Liver (tissue), 9 donors: ENCODE data around the gene TNS3. TPM values are rescaled to one million over a fixed set of nuclear protein-coding genes. Genes with fewer than 3 reads are reported as not detected.

Experiments
- DNase-seq: peaks from one replicate; pipeline ENCODE4 v3.0.0-alpha.2; 2017; ENCODE audit warnings: low spot score
- H3K27ac ChIP-seq, 2 donors: one replicate each; pipeline ENCODE4 v1.7.0; 2013; ENCODE audit warnings: inconsistent platforms in 2 of 2, low read length in 2 of 2, control low read depth in 1 of 2, low read depth in 1 of 2, mild to moderate bottlenecking in 1 of 2
- H3K27me3 ChIP-seq, 4 donors: one replicate each; pipeline versions ENCODE4 v1.6.1 to v1.7.0; 2013; ENCODE audit warnings: low read length in 3 of 4, inconsistent platforms in 1 of 4, mild to moderate bottlenecking in 1 of 4, moderate library complexity in 1 of 4; ENCODE audit not compliant: control insufficient read depth in 4 of 4, insufficient read depth in 4 of 4
- H3K36me3 ChIP-seq, 4 donors: one replicate each; pipeline versions ENCODE4 v1.6.1 to v1.7.0; 2013; ENCODE audit warnings: low read length in 3 of 4, mild to moderate bottlenecking in 3 of 4, low read depth in 1 of 4, moderate library complexity in 1 of 4; ENCODE audit not compliant: control insufficient read depth in 4 of 4, insufficient read depth in 3 of 4
- H3K4me1 ChIP-seq, 4 donors: one replicate each; pipeline versions ENCODE4 v1.6.1 to v1.7.0; 2013; ENCODE audit warnings: low read length in 3 of 4, mild to moderate bottlenecking in 3 of 4, moderate library complexity in 1 of 4; ENCODE audit not compliant: control insufficient read depth in 4 of 4, insufficient read depth in 4 of 4
- H3K4me3 ChIP-seq, 3 donors: one replicate each; pipeline versions ENCODE4 v1.6.1 to v1.7.0; 2013; ENCODE audit warnings: low read length in 3 of 3, control low read depth in 1 of 3, low read depth in 1 of 3, mild to moderate bottlenecking in 1 of 3
- H3K9ac ChIP-seq, 2 donors: one replicate each; pipeline ENCODE4 v1.7.0; 2013; ENCODE audit warnings: low read length in 2 of 2, mild to moderate bottlenecking in 2 of 2, moderate library complexity in 2 of 2, control low read depth in 1 of 2, low read depth in 1 of 2
- H3K9me3 ChIP-seq, 4 donors: one replicate each; pipeline versions ENCODE4 v1.6.1 to v1.7.0; 2013; ENCODE audit warnings: low read length in 3 of 4; ENCODE audit not compliant: control insufficient read depth in 4 of 4
- ATF3 ChIP-seq: IDR thresholded peaks from 2 replicates; pipeline ENCODE4 v1.6.1; 2016; ENCODE audit warnings: antibody characterized with exemption
- CTCF ChIP-seq: fragments of 150-350 bp; IDR thresholded peaks from 2 replicates; pipeline ENCODE4 v1.5.1; 2017; ENCODE audit warnings: improper control_type of control experiment, low read depth, low read length; ENCODE audit not compliant: missing input control
- EGR1 ChIP-seq, 2 donors: IDR thresholded peaks; 2 replicates each; pipeline ENCODE4 v1.6.1; 2016 to 2018; ENCODE audit warnings: antibody characterized with exemption in 2 of 2, low read depth in 2 of 2
- FOXA1 ChIP-seq: IDR thresholded peaks from 2 replicates; pipeline ENCODE4 v1.6.1; 2016; ENCODE audit warnings: antibody characterized with exemption
- FOXA2 ChIP-seq: IDR thresholded peaks from 2 replicates; pipeline ENCODE4 v1.6.1; 2016; ENCODE audit warnings: antibody characterized with exemption
- GABPA ChIP-seq, 2 donors: IDR thresholded peaks in 1 of 2; conservative IDR thresholded peaks in 1 of 2; 2 replicates each; pipeline ENCODE4 v1.6.1; 2016; ENCODE audit warnings: antibody characterized with exemption in 2 of 2, mild to moderate bottlenecking in 1 of 2, moderate library complexity in 1 of 2
- HNF4A ChIP-seq, 2 donors: conservative IDR thresholded peaks; 2 replicates each; pipeline ENCODE4 v1.6.1; 2016; ENCODE audit warnings: antibody characterized with exemption in 2 of 2, mild to moderate bottlenecking in 2 of 2
- JUND ChIP-seq, 2 donors: IDR thresholded peaks; 2 replicates each; pipeline ENCODE4 v1.6.1; 2016; ENCODE audit warnings: antibody characterized with exemption in 2 of 2
- MAX ChIP-seq: IDR thresholded peaks from 2 replicates; pipeline ENCODE4 v1.6.1; 2016; ENCODE audit warnings: antibody characterized with exemption
- RAD21 ChIP-seq, 2 donors: IDR thresholded peaks; 2 replicates each; pipeline ENCODE4 v1.6.1; 2016; ENCODE audit warnings: antibody characterized with exemption in 2 of 2, mild to moderate bottlenecking in 2 of 2
- RXRA ChIP-seq, 2 donors: IDR thresholded peaks; 2 replicates each; pipeline ENCODE4 v1.6.1; 2017 to 2018; ENCODE audit warnings: antibody characterized with exemption in 2 of 2, mild to moderate bottlenecking in 1 of 2
- SP1 ChIP-seq: IDR thresholded peaks from 2 replicates; pipeline ENCODE4 v1.6.1; 2018; ENCODE audit warnings: antibody characterized with exemption, mild to moderate bottlenecking
- TAF1 ChIP-seq: conservative IDR thresholded peaks from 2 replicates; pipeline ENCODE4 v1.6.1; 2016; ENCODE audit warnings: antibody characterized with exemption, mild to moderate bottlenecking
- WGBS: extraction: QIAGEN DNeasy Blood & Tissue Kit; methylation state at CpG from one replicate; pipeline ENCODE4 v1.1.7; 2013; 5-methylcytosine and 5-hydroxymethylcytosine counted together
- polyA plus RNA-seq, 2 donors: library from polyadenylated mRNA; stranded (reverse) in 1 of 2; unstranded in 1 of 2; fragments of 200-250 nt in 1 of 2; fragments of >200 nt in 1 of 2; fragmentation: Nextera tagmentation in 1 of 2; extraction: Ambion mirVana in 1 of 2; gene quantifications; one replicate each; pipeline versions ENCODE4 v1.2.1 to v1.2.3, GENCODE V29; 2013 to 2015
- total RNA-seq, 2 donors: library from RNA; depleted of rRNA; stranded (reverse); fragments of >200 nt; gene quantifications; one replicate each; pipeline ENCODE4 v1.2.3, GENCODE V29; 2014
- donor health status: healthy.
- donor health status: healthy.
- donor health status: healthy.
- donor health status: healthy.
- donor health status: healthy.

Gene TNS3
- total and polyA plus RNA-seq, 4 donors: 16.8 to 100 (median 29.5) TPM

- Histone ChIP-seq H3K27ac (peak overlapping the region; percentile 57 to 88), H3K27me3 (no peaks in the 10 kb centered on the region), H3K36me3 (peaks cover 0 to 4% (median 1%) of the 10 kb centered on the region in 4 donors), H3K9ac (peak overlapping the region in 1 of 2 donors; percentile 38), H3K4me1 (peaks cover 20 to 52% (median 45%) of the 10 kb centered on the region in 4 donors), H3K4me3 (no peak overlapping the region), H3K9me3 (no peaks in the 10 kb centered on the region)
- DNase-seq: no peak
- 46% methylated on average over 16 of the region's 16 CpGs for WGBS
- TF ChIP-seq MAX (no peak), RXRA (IDR thresholded peaks at IDR 0.05) (no peak), SP1 (no peak), HNF4A (conservative IDR thresholded peaks at IDR 0.05) (no peak), TAF1 (no peak), EGR1 (IDR thresholded peaks at IDR 0.05; ENCODE audit: low read depth in 2 of 2) (no peak), CTCF (no peak)
Observed at GRCh38 chr7:47511699-47512370, 70.1 kb downstream of the TNS3 start.

GRCh38 chr7:47510786-47511185, 71.1 kb downstream of the TNS3 start:
- DNase-seq: no peak
- 50% methylated on average over 6 of the region's 6 CpGs for WGBS
- TF ChIP-seq TAF1 (no peak), GABPA (IDR thresholded peaks at IDR 0.05 in 1 of 2, conservative IDR thresholded peaks at IDR 0.05 in 1 of 2) (no peak), RAD21 (IDR thresholded peaks at IDR 0.05) (no peak), FOXA1 (no peak), HNF4A (conservative IDR thresholded peaks at IDR 0.05) (no peak), FOXA2 (no peak), CTCF (no peak), ATF3 (no peak), JUND (IDR thresholded peaks at IDR 0.05) (no peak)
- Histone ChIP-seq H3K36me3 (peaks cover 0 to 4% (median 1%) of the 10 kb centered on the region in 4 donors), H3K9me3 (no peaks in the 10 kb centered on the region), H3K9ac (no peak overlapping the region), H3K4me1 (peaks cover 18 to 51% (median 44%) of the 10 kb centered on the region in 4 donors), H3K27ac (peak overlapping the region; percentile 57 to 88), H3K27me3 (no peaks in the 10 kb centered on the region), H3K4me3 (no peak overlapping the region)
